Head of caudate nucleus (tissue), 42 donors: ENCODE measurements around the gene TAOK3.
"Not testable (repeated sequence)": the region's sequence is repeated elsewhere in the genome, so short reads cannot be mapped to it uniquely, and the experiment has no call there.

Experiments
- DNase-seq, 42 donors: peaks; one replicate each; pipeline versions ENCODE4 v3.0.0 to v3.0.0-alpha.2; 2020 to 2021; ENCODE audit warnings: mixed read lengths in 7 of 42
- intact Hi-C: fragments of 100-400 bp; cut with DNase I; formaldehyde crosslinking; loops from one replicate; pipeline ENCODE4 v1.15.0; 2022

TAOK3 gene

DNA sequence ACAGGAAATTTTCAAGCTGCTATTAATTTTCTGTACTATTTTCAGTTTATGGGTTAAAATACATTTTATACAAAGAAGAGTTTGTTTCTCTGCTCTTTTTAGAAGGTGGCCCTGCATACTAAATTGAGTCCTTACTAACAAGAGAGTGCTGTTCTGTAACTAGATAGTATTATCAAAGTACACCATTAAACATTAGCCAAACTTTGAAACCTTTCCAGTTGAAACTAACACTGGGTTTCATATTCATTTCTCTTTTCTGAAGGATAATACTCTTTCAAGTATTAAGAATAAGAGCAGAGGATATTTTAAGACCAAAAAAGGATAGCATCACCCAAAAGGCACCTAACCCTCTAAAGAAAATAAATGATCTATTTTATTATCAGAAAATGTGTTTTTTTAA, 189.6 kb downstream of the TAOK3 start:
- DNase-seq, result no peak
- intact Hi-C loops, result no loop called here

DNA sequence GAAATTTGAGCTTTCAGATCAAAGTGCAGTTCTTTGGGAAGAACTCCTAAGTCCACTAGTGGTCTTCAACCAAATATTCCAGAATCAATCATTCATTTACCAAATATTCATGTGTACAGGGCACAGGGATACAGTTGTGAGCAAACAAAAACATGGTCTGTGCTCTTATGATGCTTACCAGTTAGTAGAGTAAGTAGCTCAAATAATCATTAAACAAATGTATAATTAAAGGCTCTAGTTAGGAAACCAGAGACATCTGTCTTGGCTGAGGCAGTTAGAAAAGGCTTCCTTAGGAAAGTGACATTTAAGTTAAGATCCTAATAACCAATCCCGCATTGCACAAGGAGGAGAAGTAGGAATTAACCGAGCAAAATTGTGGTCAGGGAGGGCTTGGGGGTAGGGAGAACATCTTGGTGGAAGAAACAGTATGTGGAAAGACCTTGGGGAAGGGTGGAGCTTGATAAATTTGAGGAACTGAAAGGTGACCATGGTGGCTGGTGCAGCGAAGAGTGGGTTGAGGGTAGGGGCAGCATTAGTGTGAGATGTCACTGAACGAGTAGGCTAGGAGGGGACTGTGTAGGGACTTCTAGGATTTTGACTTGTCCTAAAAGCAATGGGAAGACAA, 196.8 kb downstream of the TAOK3 start:
- intact Hi-C loops, result no loop called here
- DNase-seq, result no peak

DNA sequence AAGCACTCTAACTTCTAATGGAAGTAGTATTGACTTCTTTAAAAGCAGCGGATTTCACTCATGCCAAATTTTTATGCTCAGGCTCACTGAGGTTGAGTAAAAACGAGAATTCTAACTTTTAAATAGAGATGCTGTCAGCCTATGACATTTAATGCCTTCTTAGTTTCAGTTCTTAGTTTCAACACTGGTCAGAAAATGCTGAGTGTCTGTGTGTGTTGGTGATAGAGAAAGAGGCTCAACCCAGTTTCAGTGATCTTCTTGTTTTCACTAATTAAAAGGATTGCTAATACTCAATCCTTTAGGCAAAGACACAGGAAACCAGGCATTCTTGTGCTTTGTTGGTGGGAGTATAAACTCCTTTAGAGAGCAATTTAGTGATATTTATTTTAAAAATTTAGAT, 205.8 kb downstream of the TAOK3 start:
- no peak for DNase-seq
- intact Hi-C loops, result no loop called here

DNA sequence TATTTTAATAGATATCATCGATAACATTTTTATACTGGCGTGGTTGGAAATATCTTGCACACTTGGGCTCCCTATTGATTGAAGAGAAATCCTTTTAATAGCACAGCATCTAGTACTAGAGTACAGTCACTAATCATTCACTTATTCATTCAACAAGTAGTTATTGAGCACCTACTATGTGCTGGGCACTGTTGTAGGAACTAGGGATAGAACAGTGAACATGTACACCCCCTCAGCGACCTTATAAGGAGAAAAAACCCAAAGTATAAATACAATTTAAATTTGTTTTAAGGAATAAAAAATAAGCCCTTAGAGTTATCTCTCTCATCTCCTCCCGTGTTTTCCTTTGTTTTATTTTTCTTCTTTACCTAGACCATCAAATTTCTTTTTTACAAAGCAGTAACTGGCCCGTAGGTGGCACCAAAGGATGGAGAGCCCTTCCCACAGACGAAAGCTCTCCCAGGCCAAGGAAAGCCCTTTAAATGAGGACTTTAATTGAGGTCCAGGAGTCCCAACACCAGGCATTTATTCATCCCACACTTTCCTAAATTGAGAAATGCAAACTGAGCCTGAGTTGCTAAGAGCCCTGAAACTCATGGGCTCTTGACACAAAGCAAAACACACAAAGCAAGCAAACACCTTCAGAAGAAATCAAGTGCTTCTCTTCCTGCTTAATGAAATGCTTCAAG, 207.8 kb downstream of the TAOK3 start:
- peak in 19 of 42 donors; percentile 24 to 72 (median 39) for DNase-seq
- intact Hi-C loops, result no loop called here

DNA sequence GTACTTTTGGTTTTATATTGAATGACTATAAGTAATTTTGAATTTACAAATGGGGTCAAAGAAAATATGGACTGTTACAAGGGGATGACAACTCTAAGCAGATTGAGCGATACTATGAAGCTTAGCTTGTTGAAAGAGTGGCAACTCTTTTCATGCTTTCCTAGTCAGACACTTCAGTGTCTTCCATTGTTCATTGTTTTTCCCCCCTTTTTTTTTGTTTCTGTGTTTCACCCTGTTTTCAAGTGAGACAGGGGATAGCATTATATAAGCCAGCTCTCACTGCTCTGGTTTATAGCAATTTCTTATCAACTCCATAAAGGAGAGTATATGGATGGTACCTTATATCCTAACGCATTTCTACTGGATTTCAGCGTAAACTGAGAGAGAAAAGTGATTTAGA, 212.2 kb downstream of the TAOK3 start:
- no peak for DNase-seq
- intact Hi-C loops, result no loop called here

DNA sequence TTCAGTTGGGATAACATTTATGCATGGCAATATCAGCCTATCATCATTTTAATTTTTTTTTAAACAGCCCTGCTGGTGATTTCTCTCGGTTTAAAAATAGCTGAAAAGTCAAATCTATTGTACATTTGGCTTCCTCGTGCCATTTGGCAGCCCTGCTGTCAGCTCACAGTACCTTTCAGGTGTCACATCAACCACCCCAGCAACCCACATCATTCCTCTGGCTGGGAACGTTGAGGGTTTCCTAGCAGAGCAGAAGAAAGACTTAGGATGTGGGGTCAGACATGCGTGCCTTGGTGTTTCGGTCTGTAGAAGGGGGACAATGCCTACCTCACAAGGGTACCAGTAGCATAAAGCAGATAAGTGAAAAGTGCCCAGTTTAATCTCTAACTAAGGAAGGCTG, 221.0 kb downstream of the TAOK3 start:
- peak in 31 of 42 donors; percentile 22 to 86 (median 56) for DNase-seq
- intact Hi-C loops, result no loop called here

DNA sequence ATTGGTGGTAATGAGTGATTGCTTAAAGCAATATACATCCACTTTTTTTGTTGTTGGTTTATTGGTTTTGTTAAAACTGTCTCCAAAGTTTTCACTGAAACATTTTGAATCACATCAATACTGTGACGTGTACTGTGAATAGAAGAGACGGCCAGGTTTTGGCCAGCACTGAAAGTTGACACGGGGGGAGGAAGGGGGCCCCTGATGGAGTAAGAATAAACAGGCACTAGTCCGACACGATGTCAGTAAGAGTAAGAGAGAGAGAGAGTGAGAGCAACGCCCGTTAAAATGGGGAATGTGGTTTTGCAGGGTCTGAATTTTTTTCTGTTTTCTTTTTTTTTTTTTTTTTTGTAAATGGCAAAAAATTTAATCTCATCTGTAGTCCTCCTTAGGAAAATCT, 222.1 kb downstream of the TAOK3 start:
- DNase-seq, result peak in 1 of 42 donors; percentile 67
- intact Hi-C loops, result no loop called here

DNA sequence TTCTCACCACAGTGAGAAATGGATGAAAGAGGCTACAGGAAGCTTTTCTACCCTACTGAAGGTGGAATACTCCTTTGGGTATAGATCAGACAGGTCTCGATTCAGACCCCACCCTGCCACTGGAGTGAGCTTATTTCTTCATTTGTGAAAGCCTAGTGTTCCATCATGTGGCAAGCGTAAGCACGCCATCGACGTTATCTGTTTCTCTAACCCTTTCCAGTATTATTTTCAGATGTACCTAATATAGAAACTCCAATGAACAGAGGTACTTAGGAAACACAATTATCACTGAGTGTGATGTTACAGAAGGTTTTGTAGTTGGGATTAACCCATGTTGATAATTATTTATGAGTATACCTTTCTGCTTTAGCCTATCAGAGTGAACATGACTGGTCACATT, 224.4 kb downstream of the TAOK3 start:
- intact Hi-C loops, result no loop called here
- no peak for DNase-seq

DNA sequence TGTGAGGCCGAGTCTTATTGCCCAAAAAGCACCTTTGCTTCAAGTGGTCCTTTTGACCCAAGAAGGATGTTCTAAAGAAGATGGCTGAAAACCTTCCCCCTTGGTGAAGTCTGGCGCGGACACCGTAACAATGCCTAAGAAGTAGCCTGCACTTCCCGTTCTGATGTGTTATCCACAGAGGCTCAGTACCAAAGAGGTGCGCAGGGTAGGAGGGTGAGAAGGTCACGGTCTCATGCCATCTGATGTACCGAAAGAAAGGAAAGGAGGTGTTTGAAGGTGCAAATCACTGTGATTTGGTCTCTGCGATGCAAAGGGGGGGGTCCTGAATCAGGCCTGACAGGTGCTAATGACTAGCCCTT, 226.9 kb downstream of the TAOK3 start:
- no peak for DNase-seq
- intact Hi-C loops, result no loop called here

DNA sequence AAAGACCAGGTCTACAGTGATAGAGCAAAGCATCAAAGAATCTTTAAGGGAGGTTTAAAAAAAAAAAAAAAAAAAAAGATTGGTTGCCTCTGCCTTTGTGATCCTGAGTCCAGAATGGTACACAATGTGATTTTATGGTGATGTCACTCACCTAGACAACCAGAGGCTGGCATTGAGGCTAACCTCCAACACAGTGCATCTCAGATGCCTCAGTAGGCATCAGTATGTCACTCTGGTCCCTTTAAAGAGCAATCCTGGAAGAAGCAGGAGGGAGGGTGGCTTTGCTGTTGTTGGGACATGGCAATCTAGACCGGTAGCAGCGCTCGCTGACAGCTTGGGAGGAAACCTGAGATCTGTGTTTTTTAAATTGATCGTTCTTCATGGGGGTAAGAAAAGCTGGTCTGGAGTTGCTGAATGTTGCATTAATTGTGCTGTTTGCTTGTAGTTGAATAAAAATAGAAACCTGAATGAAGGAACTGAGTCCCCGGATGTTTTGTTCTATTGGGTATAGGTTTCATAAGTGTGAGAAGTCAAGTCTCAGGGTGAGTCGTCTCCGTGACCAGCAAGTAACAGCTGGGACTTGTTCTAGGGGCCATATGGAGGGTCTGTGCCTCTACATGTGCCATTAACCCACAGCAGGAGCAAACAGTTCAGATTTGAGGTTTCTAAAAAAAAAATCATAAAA, 227.5 kb downstream of the TAOK3 start:
- intact Hi-C loops, result no loop called here
- DNase-seq, result no peak

DNA sequence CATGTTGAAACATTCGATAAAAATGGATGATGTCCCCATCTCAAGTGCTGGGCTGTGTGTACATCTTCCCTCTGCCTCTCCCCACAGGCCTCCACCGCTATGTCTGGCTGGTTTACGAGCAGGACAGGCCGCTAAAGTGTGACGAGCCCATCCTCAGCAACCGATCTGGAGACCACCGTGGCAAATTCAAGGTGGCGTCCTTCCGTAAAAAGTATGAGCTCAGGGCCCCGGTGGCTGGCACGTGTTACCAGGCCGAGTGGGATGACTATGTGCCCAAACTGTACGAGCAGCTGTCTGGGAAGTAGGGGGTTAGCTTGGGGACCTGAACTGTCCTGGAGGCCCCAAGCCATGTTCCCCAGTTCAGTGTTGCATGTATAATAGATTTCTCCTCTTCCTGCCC, 228.2 kb downstream of the TAOK3 start:
- DNase-seq, result no peak
- intact Hi-C loops, result no loop called here

DNA sequence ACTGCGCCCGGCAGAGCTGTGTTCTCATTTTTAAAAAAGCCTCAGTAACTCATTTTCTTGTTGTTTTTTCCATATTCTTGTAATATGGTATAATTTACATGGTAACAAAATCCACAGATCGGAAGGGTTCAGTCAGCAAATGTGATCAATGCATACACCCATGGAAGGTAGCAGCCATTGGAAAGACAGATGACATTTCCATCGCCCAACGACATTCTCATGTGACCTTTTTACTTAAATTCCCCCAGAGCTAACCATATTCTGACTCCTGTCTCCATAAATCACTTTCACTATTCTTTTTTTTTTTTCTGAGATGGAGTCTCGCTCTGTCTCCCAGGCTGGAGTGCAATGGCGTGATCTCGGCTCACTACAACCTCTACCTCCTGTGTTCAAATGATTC, 231.9 kb downstream of the TAOK3 start:
- intact Hi-C loops, result no loop called here
- DNase-seq, result no peak

DNA sequence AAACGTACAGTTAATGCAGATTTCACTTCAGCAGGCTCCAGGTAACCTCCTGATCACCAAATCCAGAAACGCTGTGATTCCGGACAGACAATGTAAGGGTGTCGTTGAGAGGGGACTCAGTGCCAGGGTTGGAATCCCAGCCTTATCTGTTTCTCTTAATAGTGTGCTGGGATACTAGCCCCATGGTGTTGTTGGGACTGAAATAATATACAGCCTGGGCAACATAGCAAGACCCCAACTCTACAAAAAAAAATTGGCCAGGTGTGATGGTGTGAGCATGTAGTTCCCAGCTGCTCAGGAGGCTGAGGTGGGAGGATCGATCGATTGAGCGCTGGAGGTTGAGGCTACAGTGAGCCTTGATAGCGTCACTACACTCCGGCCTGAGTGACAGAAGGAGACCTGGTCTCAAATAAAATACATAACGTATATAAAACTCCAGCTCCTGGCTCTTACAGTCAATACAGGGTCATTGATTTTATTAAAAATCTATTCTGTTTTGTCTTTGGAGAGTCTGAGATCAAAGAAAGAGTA, 235.5 kb downstream of the TAOK3 start:
- DNase-seq, result no peak
- intact Hi-C loops, result loop anchor here (5.0 kb wide), 1 partner anchor 240 kb away; the partner anchor contains the start of gene SUDS3

DNA sequence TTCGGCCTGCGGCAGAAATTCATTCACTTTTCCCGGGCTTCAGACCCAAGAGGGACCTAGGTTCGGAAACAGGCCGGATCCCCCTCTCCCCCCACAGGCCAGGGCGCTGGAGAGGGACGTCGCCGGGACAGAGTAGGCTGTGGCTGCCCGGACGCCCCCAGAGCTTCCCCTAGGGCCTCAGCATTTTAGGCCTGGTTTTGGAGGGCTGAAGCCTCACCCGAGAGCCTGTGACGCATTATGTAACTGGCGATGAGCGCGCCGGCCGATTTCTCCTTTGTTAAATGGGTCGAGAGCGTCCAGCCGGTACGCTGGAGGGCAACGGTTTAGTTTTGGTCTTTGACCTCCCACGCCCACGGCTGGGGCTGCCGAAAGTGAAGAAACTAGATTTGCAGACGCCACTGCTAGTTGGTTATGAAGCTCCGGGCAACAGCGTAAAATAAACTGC, 236.1 kb downstream of the TAOK3 start:
- DNase-seq, result peak in 38 of 42 donors; percentile 26 to 80 (median 56)
- intact Hi-C loops, result loop anchor here (5.0 kb wide), 1 partner anchor 241 kb away; the partner anchor contains the start of gene SUDS3

DNA sequence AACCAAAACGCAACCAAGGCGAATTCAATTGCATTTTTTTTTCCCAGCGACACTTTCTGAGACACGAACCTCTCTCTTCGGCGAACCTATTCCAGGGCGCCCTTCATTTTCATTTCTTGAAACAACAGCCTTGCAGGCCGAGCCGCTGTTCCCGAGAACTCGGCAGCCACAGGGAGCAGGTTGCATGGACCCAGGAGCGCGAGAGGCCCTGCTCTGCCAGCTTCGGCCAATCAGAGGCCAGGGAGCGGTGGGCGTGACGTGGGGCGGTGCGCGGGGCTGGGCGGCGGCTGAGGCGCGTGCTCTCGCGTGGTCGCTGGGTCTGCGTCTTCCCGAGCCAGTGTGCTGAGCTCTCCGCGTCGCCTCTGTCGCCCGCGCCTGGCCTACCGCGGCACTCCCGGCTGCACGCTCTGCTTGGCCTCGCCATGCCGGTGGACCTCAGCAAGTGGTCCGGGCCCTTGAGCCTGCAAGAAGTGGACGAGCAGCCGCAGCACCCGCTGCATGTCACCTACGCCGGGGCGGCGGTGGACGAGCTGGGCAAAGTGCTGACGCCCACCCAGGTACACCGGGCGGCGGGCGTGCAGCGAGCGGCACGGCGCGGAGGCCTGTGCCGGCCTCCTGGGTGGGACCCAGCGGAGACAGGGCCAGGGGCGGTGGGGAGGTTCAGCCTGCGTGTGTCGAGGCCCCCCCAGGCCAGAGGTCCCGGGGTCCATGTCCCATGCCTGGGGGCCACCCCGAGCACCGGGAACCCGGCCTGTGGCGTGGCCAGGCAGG, 236.7 kb downstream of the TAOK3 start, which contains the start of gene PEBP1:
Gene PEBP1, plus strand, starts transcription at position 337 of the 771 bp plus-strand sequence. Its CDS starts 86 bp downstream, at position 423.
- intact Hi-C loops, result loop anchor here (5.0 kb wide), 1 partner anchor 241 kb away; the partner anchor contains the start of gene SUDS3
- DNase-seq, result peak; percentile 95 to 99 (median 99)

DNA sequence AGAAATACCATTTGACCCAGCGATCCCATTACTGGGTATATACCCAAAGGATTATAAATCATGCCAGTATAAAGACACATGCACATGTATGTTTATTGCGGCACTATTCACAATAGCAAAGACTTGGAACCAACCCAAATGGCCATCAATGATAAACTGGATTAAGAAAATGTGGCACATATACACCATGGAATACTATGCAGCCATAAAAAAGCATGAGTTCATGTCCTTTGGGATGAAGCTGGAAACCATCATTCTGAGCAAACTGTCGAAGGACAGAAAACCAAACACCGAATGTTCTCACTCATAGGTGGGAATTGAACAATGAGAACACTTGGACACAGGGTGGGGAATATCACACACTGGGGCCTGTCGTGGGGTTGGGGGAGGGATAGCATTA, 243.3 kb downstream of the TAOK3 start:
- intact Hi-C loops, DNase-seq: not testable (repeated sequence)

DNA sequence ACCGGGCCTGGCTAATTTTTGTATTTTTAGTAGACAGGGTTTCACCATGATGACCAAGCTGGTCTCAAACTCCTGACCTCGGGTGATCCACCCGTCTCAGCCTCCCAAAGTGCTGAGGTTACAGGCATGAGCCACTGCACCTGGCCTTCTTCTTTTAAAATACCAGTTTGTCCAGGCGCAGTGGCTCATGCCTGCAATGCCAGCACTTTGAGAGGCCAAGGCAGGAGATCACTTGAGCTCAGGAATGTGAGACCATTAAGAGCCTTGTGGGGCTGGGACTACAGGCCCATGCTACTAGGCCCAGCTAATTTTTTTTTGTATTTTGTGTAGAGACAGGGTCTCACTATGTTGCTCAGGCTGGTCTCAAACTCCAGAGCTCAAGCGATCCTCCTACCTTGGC, 244.8 kb downstream of the TAOK3 start:
- intact Hi-C loops, result no loop called here
- DNase-seq, result no peak

DNA sequence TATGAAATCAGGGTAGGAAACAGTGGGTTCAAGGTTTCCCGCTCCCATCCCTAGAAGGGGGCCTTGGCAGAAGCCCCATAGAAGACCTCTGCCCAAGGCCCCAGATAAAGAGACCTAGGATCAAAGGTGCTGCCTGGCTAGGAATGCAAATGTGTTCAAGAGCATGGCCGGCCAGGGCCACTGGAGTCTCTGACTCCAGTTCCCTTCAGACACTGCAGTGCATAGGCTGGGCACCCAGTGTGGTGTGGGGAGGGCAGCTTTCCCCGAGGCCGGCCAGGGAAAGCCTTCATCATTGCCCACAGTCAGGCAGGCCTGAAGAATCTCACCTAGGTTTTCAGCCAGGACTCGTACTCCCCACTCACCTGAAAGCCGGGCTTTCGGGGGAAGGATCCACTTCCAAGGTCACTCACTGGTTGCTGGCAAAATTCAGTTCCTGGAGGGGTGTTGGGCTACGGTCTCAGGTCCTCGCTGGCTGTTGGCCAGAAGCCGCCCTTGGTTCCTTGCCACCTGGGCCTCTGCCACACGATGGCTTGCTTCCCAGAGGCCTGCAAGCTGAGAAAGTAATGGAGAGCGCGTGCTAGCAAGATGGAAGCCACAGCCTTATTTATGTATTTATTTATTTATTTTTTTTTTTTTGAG, 246.5 kb downstream of the TAOK3 start:
- intact Hi-C loops, result no loop called here
- peak in 14 of 42 donors; percentile 18 to 70 (median 45) for DNase-seq

DNA sequence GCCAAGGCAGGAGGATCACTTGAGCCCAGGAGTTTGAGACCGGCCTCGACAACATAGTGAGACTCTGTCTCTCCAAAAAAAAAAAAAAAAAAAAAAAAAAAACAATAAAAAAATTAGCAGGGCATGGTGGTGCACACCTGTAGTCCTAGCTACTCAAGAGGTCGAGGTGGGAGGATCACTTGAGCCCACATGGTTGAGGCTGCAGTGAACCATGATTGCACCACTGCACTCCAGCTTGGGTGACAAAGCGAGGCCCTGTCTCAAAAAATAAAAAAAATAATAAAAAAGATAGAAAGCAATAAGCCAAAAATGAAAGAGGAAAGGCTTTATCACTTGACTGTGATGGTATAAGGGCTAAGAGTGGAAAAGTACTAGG, 247.0 kb downstream of the TAOK3 start:
- intact Hi-C loops, result no loop called here

More for the DNA sequence above, 247.0 kb downstream of the TAOK3 start:
- DNase-seq, result no peak
